Skeletal muscle satellite cell (primary cell): ENCODE results near the gene SIAH3. TPM values are rescaled to one million over a fixed set of nuclear protein-coding genes. Genes with fewer than 3 reads are reported as not detected.

Experiments
- small RNA-seq: library from RNA; depleted of rRNA; stranded (forward); fragments of <200 nt; gene quantifications from one replicate; pipeline ENCODE3, GENCODE V24; 2012

SIAH3 gene

Small RNA genes within 50 kb of the gene (small RNA-seq; reads per million reads assigned to genes)
- gene RF00017 = not detected
